ENCODE results near the gene GRIP2.

Gene GRIP2

DNA sequence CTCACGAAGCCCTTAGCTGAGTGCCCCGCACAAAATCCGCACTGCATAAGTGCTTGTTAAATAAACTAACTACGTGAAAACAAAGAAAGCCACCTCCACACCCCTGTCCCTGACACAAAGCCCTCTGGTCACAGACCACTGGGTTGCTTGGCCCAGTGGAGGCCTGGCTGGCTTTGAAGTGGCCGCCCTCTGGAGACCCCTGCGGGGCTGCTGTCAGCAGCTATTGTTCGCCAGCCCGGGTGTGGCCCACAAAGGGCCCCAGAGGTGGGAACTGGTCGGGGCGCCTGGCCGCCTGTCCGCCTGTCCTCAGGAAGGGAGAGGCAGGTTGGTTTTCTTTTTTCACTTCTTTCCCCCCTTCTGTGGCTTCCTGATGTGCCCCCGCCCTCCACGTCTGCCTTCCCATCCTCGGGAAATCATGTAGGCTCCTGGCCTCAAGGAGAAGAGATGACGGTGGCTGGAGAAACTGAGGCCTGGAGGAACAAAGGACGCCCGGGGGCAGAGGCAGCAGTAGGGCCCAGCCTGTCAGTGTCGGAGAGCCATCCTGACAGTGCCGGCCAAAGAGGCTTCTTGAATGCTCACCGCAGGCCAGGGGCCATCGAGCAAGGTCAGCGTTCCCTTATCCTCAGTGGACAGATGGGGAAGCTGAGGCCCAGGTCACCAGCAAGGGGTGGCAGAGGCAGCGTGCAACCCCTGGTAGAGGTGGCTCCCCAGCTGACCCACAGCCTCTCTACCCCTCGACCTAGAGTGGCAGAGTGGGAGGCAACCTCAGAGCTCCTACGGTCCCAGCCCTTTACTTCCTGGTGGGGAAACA, 76.6 kb downstream of the GRIP2 start:
- no peak overlapping the region for H3K4me3 ChIP-seq (ENCODE audit: low read length)
- no peaks in the 10 kb centered on the region for H3K9me3 ChIP-seq (ENCODE audit: low read length)
- peaks cover 12% of the 10 kb centered on the region for H3K4me1 ChIP-seq (ENCODE audit: insufficient read depth, low read length)
- H3K36me3 ChIP-seq (ENCODE audit: insufficient read depth, low read length): no peaks in the 10 kb centered on the region
- H2AFZ ChIP-seq (ENCODE audit: low read depth, low read length): no peak overlapping the region
- H3K27me3 ChIP-seq (ENCODE audit: insufficient read depth, low read length): no peaks in the 10 kb centered on the region

DNA sequence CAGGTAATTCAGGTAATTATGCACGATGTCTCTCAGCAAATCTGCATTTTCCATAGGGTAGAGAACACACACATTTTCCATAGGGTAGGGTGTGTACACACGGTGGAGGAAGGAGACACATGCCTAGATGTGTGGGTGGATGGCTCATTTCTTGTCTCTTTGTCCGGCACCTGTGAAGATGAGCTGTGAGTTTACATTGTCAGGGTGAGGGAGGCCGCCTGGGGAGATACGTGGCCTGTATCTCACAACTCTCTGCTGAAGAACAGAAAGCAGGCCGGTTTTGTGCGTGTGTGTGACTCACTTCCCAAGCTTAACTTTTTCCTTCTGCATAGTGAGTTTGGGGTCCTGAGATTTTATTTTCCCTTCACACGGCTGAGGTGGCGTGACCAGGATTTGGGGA, 77.4 kb downstream of the GRIP2 start:
- H3K9me3 ChIP-seq (ENCODE audit: low read length): no peaks in the 10 kb centered on the region
- H2AFZ ChIP-seq (ENCODE audit: low read depth, low read length): no peak overlapping the region
- no peaks in the 10 kb centered on the region for H3K27me3 ChIP-seq (ENCODE audit: insufficient read depth, low read length)
- peaks cover 12% of the 10 kb centered on the region for H3K4me1 ChIP-seq (ENCODE audit: insufficient read depth, low read length)
- no peaks in the 10 kb centered on the region for H3K36me3 ChIP-seq (ENCODE audit: insufficient read depth, low read length)
- no peak overlapping the region for H3K4me3 ChIP-seq (ENCODE audit: low read length)

DNA sequence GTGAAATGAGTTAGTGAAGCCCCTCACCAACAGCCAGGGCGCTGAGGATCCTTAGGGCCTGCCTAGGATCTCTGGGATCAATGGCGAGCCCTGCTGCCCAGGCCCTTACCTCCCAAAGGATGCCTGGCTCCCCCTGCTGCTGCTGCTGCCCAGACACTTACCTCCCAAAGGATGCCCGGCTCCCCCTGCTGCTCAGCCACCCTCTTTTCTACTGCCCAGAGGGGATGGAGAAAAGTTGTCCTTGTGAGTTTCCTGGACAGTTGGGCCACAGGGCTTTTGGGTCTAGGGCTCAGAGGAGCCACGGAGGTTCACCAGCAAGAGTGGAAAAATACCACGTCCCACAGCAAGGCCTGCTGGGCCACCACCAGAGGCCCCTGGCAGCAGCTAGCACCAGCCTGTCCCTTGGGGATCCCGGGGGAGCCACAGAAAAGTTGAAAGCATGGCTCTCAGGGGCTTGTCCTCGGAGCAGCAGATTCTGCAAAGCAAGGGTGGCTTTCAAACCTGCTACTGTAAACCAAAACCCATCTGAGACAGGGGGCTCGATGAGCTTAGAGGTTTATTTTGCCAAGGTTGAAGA, 78.3 kb downstream of the GRIP2 start:
- no peaks in the 10 kb centered on the region for H3K36me3 ChIP-seq (ENCODE audit: insufficient read depth, low read length)
- H3K4me3 ChIP-seq (ENCODE audit: low read length): no peak overlapping the region
- H3K27me3 ChIP-seq (ENCODE audit: insufficient read depth, low read length): no peaks in the 10 kb centered on the region
- H2AFZ ChIP-seq (ENCODE audit: low read depth, low read length): no peak overlapping the region
- peaks cover 12% of the 10 kb centered on the region for H3K4me1 ChIP-seq (ENCODE audit: insufficient read depth, low read length)
- H3K9me3 ChIP-seq (ENCODE audit: low read length): no peaks in the 10 kb centered on the region

DNA sequence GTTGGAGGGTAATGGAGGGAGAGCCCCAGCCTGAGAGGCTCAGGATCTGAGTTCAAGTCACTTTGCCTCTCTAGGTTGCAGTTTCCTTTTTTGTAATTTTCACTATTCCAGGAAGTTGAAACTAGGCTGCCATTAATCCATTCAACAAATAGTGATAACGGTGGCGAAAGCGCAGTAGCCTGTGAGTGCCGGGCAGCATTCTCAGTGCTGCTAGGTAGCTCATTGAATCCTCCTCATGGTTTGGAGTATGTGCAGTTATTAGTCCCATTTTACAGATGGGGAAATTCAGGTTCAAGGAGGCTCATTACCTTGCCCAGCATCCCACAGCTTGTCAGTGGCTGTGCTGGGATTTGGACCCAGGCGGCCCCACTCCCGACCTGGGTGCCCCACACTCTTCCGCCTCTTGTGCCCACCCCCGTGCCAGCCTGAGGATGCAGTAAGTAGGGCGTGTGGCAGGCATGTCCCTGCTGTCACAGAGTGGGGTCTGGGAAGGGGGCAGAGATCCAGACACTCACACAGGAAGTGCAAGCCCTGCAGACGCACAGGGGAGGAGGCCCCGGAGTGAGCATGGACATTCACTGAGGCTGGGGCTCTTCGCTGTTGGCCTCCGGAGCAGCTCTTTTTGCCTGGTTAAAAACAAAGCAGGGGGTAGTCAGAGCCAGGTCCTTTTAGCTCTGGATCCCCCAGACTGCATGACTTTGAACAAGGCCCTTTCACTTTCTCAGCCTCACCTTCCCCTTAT, 79.0 kb downstream of the GRIP2 start:
- Histone ChIP-seq H2AFZ (ENCODE audit: low read depth, low read length) (no peak overlapping the region), H3K4me1 (ENCODE audit: insufficient read depth, low read length) (peaks cover 12% of the 10 kb centered on the region), H3K4me3 (ENCODE audit: low read length) (no peak overlapping the region), H3K36me3 (ENCODE audit: insufficient read depth, low read length) (no peaks in the 10 kb centered on the region), H3K9me3 (ENCODE audit: low read length) (no peaks in the 10 kb centered on the region), H3K27me3 (ENCODE audit: insufficient read depth, low read length) (no peaks in the 10 kb centered on the region)

DNA sequence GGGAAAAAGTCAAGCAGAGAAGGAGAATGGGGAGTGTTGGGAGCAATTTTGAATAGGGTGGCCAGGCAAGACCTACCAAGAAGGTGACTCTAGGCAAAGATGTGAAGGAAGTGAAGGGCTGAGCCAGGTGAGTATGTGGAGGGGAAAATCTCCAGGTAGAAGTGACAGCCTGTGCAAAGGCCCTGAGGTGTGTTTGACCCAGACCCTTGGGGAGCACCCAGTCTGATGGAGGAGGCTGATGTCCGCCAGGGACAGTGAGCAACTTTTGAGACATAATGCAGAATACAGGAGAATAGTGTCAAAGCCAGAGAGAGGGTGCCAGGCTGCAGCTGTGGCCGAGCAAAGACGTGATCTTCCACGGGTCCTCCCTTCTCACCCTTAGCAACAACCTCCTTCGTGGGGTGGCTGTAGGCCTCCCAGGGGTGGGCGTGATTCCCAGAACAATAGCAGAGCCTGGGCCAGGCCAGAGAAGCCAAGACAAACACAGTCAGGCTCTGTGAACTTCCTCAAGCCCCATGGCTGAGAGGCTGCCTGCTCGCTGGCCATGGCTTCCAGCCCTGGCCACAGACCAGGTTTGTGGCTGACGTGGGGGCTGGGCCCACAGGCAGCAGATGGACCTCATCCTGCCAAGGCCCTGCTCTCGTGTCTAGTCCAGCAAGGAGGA, 79.7 kb downstream of the GRIP2 start:
- no peaks in the 10 kb centered on the region for H3K9me3 ChIP-seq (ENCODE audit: low read length)
- H3K4me3 ChIP-seq (ENCODE audit: low read length): no peak overlapping the region
- H3K4me1 ChIP-seq (ENCODE audit: insufficient read depth, low read length): peaks cover 12% of the 10 kb centered on the region
- H2AFZ ChIP-seq (ENCODE audit: low read depth, low read length): no peak overlapping the region
- no peaks in the 10 kb centered on the region for H3K27me3 ChIP-seq (ENCODE audit: insufficient read depth, low read length)
- no peaks in the 10 kb centered on the region for H3K36me3 ChIP-seq (ENCODE audit: insufficient read depth, low read length)

DNA sequence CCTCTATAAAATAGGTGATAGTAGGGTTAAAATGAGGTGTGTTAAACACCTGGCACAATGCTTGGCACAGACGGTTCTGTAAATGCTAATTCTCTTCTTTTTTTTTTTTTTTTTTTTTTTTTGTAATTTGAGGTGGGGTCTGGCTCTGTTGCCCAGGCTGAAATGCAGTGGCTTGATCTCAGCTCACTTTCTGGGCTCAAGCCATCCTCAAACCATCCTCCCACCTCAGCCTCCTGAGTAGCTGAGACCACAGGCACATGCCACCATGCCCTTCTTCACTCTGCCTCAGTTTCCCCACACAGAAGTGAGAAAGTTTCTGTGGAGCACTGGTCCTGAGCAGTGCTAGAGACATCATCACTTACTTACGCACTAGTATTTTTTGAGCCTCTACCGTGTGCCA, 80.4 kb downstream of the GRIP2 start:
- peaks cover 12% of the 10 kb centered on the region for H3K4me1 ChIP-seq (ENCODE audit: insufficient read depth, low read length)
- H3K4me3 ChIP-seq (ENCODE audit: low read length): no peak overlapping the region
- H3K36me3 ChIP-seq (ENCODE audit: insufficient read depth, low read length): no peaks in the 10 kb centered on the region
- no peaks in the 10 kb centered on the region for H3K9me3 ChIP-seq (ENCODE audit: low read length)
- H3K27me3 ChIP-seq (ENCODE audit: insufficient read depth, low read length): no peaks in the 10 kb centered on the region
- no peak overlapping the region for H2AFZ ChIP-seq (ENCODE audit: low read depth, low read length)

DNA sequence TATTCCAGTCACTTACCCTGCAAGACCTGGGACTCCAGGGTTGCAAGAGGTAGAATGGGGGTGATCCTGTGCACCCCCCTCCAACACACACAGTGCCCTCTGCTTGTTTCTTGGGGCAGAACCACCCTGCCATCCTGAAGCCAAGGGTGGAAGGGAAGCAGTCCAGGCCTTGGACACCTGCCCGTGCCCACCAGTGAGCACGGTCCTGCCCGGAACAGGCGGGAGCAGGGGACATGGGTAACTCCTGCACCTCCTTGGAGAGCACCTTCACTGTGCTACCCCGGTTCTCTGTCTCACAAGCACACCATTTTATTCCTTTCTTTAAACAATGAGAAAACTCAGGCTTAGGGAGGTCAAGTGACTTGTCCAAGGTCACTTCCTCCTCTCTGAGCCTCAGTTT, 80.8 kb downstream of the GRIP2 start:
- Histone ChIP-seq H3K27me3 (ENCODE audit: insufficient read depth, low read length) (no peaks in the 10 kb centered on the region), H3K4me3 (ENCODE audit: low read length) (no peak overlapping the region), H2AFZ (ENCODE audit: low read depth, low read length) (no peak overlapping the region), H3K36me3 (ENCODE audit: insufficient read depth, low read length) (no peaks in the 10 kb centered on the region), H3K9me3 (ENCODE audit: low read length) (no peaks in the 10 kb centered on the region), H3K4me1 (ENCODE audit: insufficient read depth, low read length) (peaks cover 12% of the 10 kb centered on the region)

DNA sequence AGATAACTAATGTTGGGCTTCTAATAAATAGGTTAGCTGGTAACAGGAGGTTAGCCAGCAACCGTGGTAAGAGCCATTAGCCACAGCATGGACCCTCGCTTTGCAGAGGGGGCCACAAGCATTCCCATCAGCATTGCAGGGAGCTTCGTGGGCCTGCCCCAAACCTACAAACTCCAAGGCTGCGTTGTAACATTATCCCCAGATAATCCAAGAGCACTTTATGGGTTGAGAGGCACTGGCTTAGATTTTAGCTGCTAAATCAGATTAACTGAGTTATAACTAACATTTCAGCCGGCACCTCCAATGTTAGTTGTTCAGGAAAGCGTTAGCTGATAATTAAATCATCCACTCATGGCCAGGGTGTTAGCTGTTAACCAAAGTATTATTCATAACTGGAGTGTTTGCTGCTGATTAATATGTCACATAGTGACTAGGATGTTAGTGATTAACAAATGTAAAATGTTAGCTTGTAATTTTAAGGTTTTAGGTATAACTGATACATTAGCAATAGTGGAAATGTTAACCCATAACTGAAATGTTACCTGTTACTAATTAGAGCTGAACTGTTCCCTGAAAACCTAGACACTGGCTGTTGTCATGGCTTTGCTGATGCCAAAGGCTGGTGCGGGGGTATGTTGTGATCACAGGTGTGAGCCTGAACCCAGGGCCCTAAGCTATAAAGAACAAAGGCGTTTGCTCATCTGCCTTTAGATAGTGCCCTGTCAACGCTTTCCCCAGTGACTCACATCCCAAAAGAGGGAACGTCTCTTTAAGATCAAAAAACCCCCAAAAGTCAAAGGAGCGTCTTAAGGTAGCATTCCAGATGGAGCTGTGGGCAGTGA, 81.5 kb downstream of the GRIP2 start:
- H2AFZ ChIP-seq (ENCODE audit: low read depth, low read length): no peak overlapping the region
- no peaks in the 10 kb centered on the region for H3K9me3 ChIP-seq (ENCODE audit: low read length)
- no peak overlapping the region for H3K4me3 ChIP-seq (ENCODE audit: low read length)
- no peaks in the 10 kb centered on the region for H3K36me3 ChIP-seq (ENCODE audit: insufficient read depth, low read length)
- H3K27me3 ChIP-seq (ENCODE audit: insufficient read depth, low read length): no peaks in the 10 kb centered on the region
- H3K4me1 ChIP-seq (ENCODE audit: insufficient read depth, low read length): peaks cover 14% of the 10 kb centered on the region

DNA sequence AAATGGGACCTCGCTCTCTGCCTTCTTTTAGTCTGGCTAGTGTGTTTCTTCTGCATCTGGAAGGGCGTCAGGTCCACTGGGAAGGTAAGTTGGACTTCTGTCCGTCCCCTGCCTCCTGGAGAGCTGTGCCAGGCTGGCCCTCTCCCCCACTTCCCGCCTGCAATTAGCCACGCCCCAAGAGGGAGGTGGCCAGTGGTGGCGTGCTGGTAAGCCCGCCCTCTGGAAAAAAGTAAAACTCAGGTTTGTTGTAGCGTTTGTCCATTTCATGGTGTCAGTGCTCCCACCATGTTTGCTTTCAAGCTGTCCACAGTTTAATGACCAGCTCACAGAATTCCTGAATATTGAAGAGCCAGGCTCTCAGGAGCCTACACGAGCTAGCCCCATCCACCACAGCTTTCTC, 82.1 kb downstream of the GRIP2 start:
- H3K9me3 ChIP-seq (ENCODE audit: low read length): no peaks in the 10 kb centered on the region
- H3K4me1 ChIP-seq (ENCODE audit: insufficient read depth, low read length): peaks cover 12% of the 10 kb centered on the region
- H3K4me3 ChIP-seq (ENCODE audit: low read length): no peak overlapping the region
- no peaks in the 10 kb centered on the region for H3K36me3 ChIP-seq (ENCODE audit: insufficient read depth, low read length)
- H2AFZ ChIP-seq (ENCODE audit: low read depth, low read length): no peak overlapping the region
- H3K27me3 ChIP-seq (ENCODE audit: insufficient read depth, low read length): no peaks in the 10 kb centered on the region

DNA sequence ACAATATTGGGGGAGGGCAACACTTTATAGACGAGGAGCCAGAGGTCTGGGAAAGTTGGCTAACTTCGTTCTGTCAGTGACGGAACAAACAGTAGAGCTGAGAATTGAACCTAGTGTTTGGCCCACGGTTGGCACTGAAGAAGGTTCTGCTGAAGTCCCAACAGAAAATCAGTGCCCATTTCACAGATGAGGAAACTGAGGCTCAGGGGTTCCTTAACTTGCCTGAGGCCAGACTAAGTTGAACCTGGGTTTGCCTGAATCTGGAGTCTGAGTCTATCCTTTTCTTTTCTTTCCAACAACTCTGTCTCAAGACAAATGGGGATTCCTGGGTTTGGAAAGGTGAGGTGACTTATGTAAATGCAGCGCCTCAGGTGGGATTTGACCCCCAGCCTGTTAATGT, 82.7 kb downstream of the GRIP2 start:
- no peaks in the 10 kb centered on the region for H3K36me3 ChIP-seq (ENCODE audit: insufficient read depth, low read length)
- no peak overlapping the region for H2AFZ ChIP-seq (ENCODE audit: low read depth, low read length)
- H3K4me1 ChIP-seq (ENCODE audit: insufficient read depth, low read length): peaks cover 13% of the 10 kb centered on the region
- no peaks in the 10 kb centered on the region for H3K9me3 ChIP-seq (ENCODE audit: low read length)
- H3K27me3 ChIP-seq (ENCODE audit: insufficient read depth, low read length): no peaks in the 10 kb centered on the region
- H3K4me3 ChIP-seq (ENCODE audit: low read length): no peak overlapping the region

DNA sequence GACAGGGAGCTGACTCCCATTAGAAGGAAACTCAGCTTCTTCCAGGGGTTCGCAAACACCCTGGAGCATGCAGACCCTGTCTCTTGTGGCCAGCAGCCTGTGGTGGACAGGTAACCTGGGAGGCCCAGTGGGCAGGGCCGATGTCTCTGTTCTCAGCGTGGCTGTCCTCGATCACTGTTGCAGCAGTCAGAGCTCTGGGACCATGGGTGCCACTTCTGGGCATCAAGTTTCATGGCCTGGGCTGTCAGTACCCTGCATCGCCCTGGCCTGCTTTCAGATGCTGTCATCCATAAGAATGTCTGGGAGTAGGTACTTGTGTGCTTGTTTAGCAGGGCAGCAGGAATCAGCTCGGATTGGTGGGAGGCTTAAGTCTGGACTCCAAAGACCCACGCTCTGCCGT, 83.3 kb downstream of the GRIP2 start:
- H3K4me3 ChIP-seq (ENCODE audit: low read length): no peak overlapping the region
- H3K27me3 ChIP-seq (ENCODE audit: insufficient read depth, low read length): no peaks in the 10 kb centered on the region
- no peak overlapping the region for H2AFZ ChIP-seq (ENCODE audit: low read depth, low read length)
- no peaks in the 10 kb centered on the region for H3K9me3 ChIP-seq (ENCODE audit: low read length)
- H3K36me3 ChIP-seq (ENCODE audit: insufficient read depth, low read length): no peaks in the 10 kb centered on the region
- H3K4me1 ChIP-seq (ENCODE audit: insufficient read depth, low read length): peaks cover 19% of the 10 kb centered on the region

DNA sequence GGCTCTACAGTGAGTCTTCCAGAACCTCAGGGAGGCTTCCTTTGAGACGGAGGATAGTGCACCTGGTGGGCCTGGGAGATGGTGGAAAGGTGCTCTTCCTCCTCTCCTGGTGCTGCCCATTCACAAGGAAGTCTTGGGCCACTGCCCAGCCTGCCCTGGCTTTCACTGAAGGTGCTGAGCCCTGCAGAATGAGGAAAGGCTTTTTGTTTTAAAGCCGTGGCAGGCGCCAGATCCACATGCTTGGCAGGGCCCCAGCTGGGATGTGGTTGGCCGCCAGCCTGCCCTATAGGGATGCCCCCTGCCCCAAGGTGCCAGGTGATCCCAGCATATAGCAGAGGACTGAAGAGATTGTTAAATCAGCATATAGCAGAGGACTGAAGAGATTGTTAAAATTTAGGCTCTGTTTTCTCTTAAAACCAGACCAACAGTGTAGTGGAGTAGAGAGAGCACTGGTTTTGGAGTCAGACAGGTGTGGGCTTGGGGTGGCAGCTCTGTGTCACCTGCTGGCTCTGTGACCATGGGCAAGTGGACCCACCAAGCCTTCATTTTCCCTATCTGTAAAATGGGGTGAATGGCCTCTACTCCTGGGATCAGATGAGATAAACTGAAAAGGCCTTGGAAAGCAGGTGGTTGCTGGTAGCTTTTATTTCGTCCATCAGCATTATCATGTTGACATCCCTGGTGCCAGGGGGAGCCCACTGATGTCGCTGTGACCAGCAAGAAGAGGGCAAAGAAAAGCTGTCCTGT, 84.4 kb downstream of the GRIP2 start:
- Histone ChIP-seq H3K4me1 (ENCODE audit: insufficient read depth, low read length) (peaks cover 21% of the 10 kb centered on the region), H2AFZ (ENCODE audit: low read depth, low read length) (no peak overlapping the region), H3K4me3 (ENCODE audit: low read length) (no peak overlapping the region), H3K36me3 (ENCODE audit: insufficient read depth, low read length) (no peaks in the 10 kb centered on the region), H3K9me3 (ENCODE audit: low read length) (no peaks in the 10 kb centered on the region), H3K27me3 (ENCODE audit: insufficient read depth, low read length) (no peaks in the 10 kb centered on the region)

Data from neuron (in vitro differentiated cells).